Measurements from ENCODE around the gene FAM81B. TPM values are rescaled to one million over a fixed set of nuclear protein-coding genes. Genes with fewer than 3 reads are reported as not detected.

FAM81B gene
- total RNA-seq, 1 donor from 2014 or later = not detected

DNA sequence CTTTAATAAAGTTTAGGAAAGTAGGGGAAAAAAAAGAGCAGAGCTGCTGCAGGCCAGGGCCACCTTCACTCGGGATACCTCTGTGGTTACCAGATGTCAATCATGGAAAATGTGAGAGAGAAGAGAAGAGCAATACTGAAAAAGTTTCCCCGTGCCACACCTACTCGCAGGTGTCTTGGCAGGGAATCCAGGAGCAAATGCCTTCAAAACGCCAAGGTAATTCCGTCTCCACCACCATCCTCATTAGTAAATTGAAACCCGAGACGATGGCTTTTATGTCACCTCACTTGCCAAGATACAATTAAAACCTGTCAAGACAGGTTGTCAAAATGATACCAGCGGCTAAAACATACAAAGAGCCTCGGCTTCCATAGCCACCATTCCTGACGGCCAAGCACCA, 49.7 kb downstream of the FAM81B start:
- H3K27ac ChIP-seq = no peak overlapping the region
- Mint-ChIP-seq H3K9me3 (no peaks in the 10 kb centered on the region), H3K4me3 (no peak overlapping the region), H3K27me3 (ENCODE audit: insufficient read depth, low read depth) (peaks cover 2% of the 10 kb centered on the region), H3K4me1 (peaks cover 2% of the 10 kb centered on the region), H3K36me3 (no peaks in the 10 kb centered on the region), H3K27ac (no peak overlapping the region)
- DNase-seq (ENCODE audit: low spot score) = no peak
- H3K27me3 ChIP-seq = peaks cover 10% of the 10 kb centered on the region
- H4K20me1 ChIP-seq (ENCODE audit: low read depth) = no peaks in the 10 kb centered on the region
- H2AFZ ChIP-seq (replicated peaks) = no peak overlapping the region
- no peaks in the 10 kb centered on the region for H3K36me3 ChIP-seq
- no peaks in the 10 kb centered on the region for H3K79me2 ChIP-seq (ENCODE audit: low read depth)
- H3K4me2 ChIP-seq = no peak overlapping the region
- H3K4me1 ChIP-seq = no peaks in the 10 kb centered on the region
- H3K4me3 ChIP-seq = no peak overlapping the region
- H3F3A ChIP-seq (ENCODE audit: low read depth) = no peaks in the 10 kb centered on the region
- TF ChIP-seq, protein P1, sequence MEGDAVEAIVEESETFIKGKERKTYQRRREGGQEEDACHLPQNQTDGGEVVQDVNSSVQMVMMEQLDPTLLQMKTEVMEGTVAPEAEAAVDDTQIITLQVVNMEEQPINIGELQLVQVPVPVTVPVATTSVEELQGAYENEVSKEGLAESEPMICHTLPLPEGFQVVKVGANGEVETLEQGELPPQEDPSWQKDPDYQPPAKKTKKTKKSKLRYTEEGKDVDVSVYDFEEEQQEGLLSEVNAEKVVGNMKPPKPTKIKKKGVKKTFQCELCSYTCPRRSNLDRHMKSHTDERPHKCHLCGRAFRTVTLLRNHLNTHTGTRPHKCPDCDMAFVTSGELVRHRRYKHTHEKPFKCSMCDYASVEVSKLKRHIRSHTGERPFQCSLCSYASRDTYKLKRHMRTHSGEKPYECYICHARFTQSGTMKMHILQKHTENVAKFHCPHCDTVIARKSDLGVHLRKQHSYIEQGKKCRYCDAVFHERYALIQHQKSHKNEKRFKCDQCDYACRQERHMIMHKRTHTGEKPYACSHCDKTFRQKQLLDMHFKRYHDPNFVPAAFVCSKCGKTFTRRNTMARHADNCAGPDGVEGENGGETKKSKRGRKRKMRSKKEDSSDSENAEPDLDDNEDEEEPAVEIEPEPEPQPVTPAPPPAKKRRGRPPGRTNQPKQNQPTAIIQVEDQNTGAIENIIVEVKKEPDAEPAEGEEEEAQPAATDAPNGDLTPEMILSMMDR (IDR thresholded peaks at IDR 0.05) = no peak
- no peak for TF ChIP-seq EZH2 (IDR thresholded peaks at IDR 0.05)
- TF ChIP-seq EZH2phosphoT487 (IDR thresholded peaks at IDR 0.05) = no peak
- no peak overlapping the region for H3K9ac ChIP-seq
- no peaks in the 10 kb centered on the region for H3K9me3 ChIP-seq (ENCODE audit: low read depth)

DNA sequence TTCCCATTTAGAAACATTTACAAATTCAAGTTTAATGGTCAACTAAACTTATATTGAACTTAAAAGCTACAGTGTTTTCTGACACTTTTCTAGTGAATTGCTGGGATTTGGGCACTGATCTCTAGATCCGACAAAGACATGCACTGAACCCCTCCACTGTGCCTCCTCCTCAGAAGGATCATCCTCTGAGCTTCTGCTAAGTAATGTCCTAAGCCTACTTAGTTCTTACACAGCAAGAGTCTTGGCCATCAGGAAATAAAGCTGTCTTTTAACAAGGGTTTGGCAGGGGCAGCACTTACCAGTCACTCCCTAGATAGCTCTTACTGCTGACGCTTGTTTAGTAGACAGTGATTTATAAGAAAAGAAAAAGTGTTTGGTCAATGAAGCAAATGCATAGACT, 50.5 kb downstream of the FAM81B start:
- Histone ChIP-seq H3K79me2 (ENCODE audit: low read depth) (no peaks in the 10 kb centered on the region), H4K20me1 (ENCODE audit: low read depth) (no peaks in the 10 kb centered on the region), H3K27ac (no peak overlapping the region), H3K4me1 (no peaks in the 10 kb centered on the region), H2AFZ (replicated peaks) (no peak overlapping the region), H3F3A (ENCODE audit: low read depth) (no peaks in the 10 kb centered on the region), H3K4me2 (no peak overlapping the region), H3K4me3 (no peak overlapping the region), H3K36me3 (no peaks in the 10 kb centered on the region), H3K27me3 (peaks cover 10% of the 10 kb centered on the region), H3K9ac (no peak overlapping the region), H3K9me3 (ENCODE audit: low read depth) (no peaks in the 10 kb centered on the region)
- no peak overlapping the region for H3K27ac Mint-ChIP-seq
- H3K4me1 Mint-ChIP-seq = peaks cover 8% of the 10 kb centered on the region
- H3K4me3 Mint-ChIP-seq = no peak overlapping the region
- H3K27me3 Mint-ChIP-seq (ENCODE audit: insufficient read depth, low read depth) = peaks cover 2% of the 10 kb centered on the region
- peak; percentile 18 for DNase-seq (ENCODE audit: low spot score)
- no peak for TF ChIP-seq EZH2 (IDR thresholded peaks at IDR 0.05)
- TF ChIP-seq, protein P1 (IDR thresholded peaks at IDR 0.05) = no peak
- no peak for TF ChIP-seq EZH2phosphoT487 (IDR thresholded peaks at IDR 0.05)
- no peaks in the 10 kb centered on the region for H3K9me3 Mint-ChIP-seq
- H3K36me3 Mint-ChIP-seq = no peaks in the 10 kb centered on the region

DNA sequence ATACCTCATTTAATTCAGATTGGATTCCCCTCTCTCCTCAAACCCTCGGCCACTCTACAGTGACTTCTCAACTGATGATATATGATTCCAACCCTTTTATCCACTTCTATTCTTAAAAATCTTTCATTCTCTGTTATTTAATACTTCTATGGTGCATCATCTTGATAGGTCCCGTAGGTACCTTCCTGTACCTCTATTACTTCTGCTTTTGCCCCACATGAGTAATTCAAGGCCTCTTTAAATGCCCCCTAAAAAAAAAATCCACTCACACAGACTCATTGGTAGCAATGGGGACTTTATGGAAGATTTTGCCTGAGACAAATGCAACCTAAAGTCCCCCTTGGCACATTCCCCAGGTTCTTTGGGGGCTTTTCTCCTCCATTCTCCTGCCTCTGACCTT, 54.3 kb downstream of the FAM81B start:
- H3K27ac ChIP-seq = no peak overlapping the region
- H4K20me1 ChIP-seq (ENCODE audit: low read depth) = no peaks in the 10 kb centered on the region
- no peaks in the 10 kb centered on the region for H3F3A ChIP-seq (ENCODE audit: low read depth)
- DNase-seq (ENCODE audit: low spot score) = no peak
- H3K27ac Mint-ChIP-seq = no peak overlapping the region
- H3K4me3 ChIP-seq = no peak overlapping the region
- H3K27me3 ChIP-seq = peaks cover 2% of the 10 kb centered on the region
- no peaks in the 10 kb centered on the region for H3K36me3 ChIP-seq
- no peak overlapping the region for H3K4me3 Mint-ChIP-seq
- H3K79me2 ChIP-seq (ENCODE audit: low read depth) = no peaks in the 10 kb centered on the region
- no peaks in the 10 kb centered on the region for H3K9me3 Mint-ChIP-seq
- H2AFZ ChIP-seq (replicated peaks) = no peak overlapping the region
- no peaks in the 10 kb centered on the region for H3K36me3 Mint-ChIP-seq
- peaks cover 2% of the 10 kb centered on the region for H3K27me3 Mint-ChIP-seq (ENCODE audit: insufficient read depth, low read depth)
- no peak overlapping the region for H3K4me2 ChIP-seq
- H3K4me1 Mint-ChIP-seq = peaks cover 36% of the 10 kb centered on the region
- H3K9me3 ChIP-seq (ENCODE audit: low read depth) = no peaks in the 10 kb centered on the region
- no peak overlapping the region for H3K9ac ChIP-seq
- H3K4me1 ChIP-seq = no peaks in the 10 kb centered on the region
- TF ChIP-seq, protein P1 (IDR thresholded peaks at IDR 0.05) = no peak
- TF ChIP-seq EZH2phosphoT487 (IDR thresholded peaks at IDR 0.05) (no peak), EZH2 (IDR thresholded peaks at IDR 0.05) (no peak)

Measured in neural progenitor cell (in vitro differentiated cells).